GM12878 (cell line): ENCODE results near the gene SCRN2. TPM values are rescaled to one million over a fixed set of nuclear protein-coding genes. Genes with fewer than 3 reads are reported as not detected.

Experiments
- ATAC-seq: fragments of 200-7000 bp; cut with Tn5 transposase; 3 replicates; pipeline ENCODE4 v1.9.1; 2020; ENCODE audit warnings: mild to moderate bottlenecking, moderate library complexity
- BruUV-seq: library from RNA; stranded (reverse); fragments of 400-500 nt; replicated peaks from 2 replicates; lab custom pipeline; 2021; lab: Mats Ljungman, UMichigan
- CTCF ChIA-PET: fragments of 300-600 bp; sonication (Branson Sonifier 250); formaldehyde crosslinking; extraction: SDS; loops from one replicate; lab custom pipeline; 2021; ENCODE audit warnings: inconsistent platforms; lab: Yijun Ruan, JAX
- POLR2A ChIA-PET: fragments of 350-600 bp; formaldehyde crosslinking; extraction: SDS; loops from one replicate; lab custom pipeline; 2021; ENCODE audit warnings: inconsistent platforms; lab: Charles Lee
- RAD21 ChIA-PET: fragments of 300-600 bp; sonication (Branson Sonifier 250); formaldehyde crosslinking; loops from one replicate; lab custom pipeline; 2023; ENCODE audit warnings: antibody characterized with exemption; ENCODE audit not compliant: unreplicated experiment; lab: Charles Lee
- SMC1A ChIA-PET: fragments of 300-600 bp; sonication (Branson Sonifier 250); formaldehyde crosslinking; loops from one replicate; lab custom pipeline; 2023; ENCODE audit not compliant: unreplicated experiment, uncharacterized antibody; lab: Charles Lee
- DNase-seq: peaks from one replicate; pipeline ENCODE4 v3.0.0-alpha.2; 2011; ENCODE audit warnings: low read depth, low spot score
- FAIRE-seq: peaks from 3 replicates; lab custom pipeline; 2011; peaks lifted over from hg19 to GRCh38; lab: Jason Lieb, UNC
- H2AFZ ChIP-seq: 2 replicates; pipeline ENCODE4 v1.6.0; 2011; ENCODE audit warnings: low read depth, low read length, control low read depth; ENCODE audit not compliant: control insufficient read depth
- H3K27ac ChIP-seq: 2 replicates; pipeline ENCODE4 v1.5.1; 2011; ENCODE audit warnings: control low read depth; ENCODE audit not compliant: control insufficient read depth, insufficient read depth
- H3K27me3 ChIP-seq, 2 experiments: replicated peaks in 1 of 2; 2 replicates each; pipeline versions ENCODE4 v1.6.0 to v1.6.1; 2011; ENCODE audit warnings: low read length in 1 of 2; ENCODE audit not compliant: control insufficient read depth in 2 of 2, insufficient read depth in 2 of 2
- H3K36me3 ChIP-seq, 2 experiments: 2 replicates each; pipeline ENCODE4 v1.5.1; 2011; ENCODE audit warnings: low read length in 1 of 2; ENCODE audit not compliant: control insufficient read depth in 2 of 2, insufficient read depth in 2 of 2
- H3K4me1 ChIP-seq: 2 replicates; pipeline ENCODE4 v1.6.1; 2011; ENCODE audit warnings: mild to moderate bottlenecking, low read length, moderate library complexity, mixed read lengths; ENCODE audit not compliant: control insufficient read depth, insufficient read depth
- H3K4me2 ChIP-seq: 2 replicates; pipeline ENCODE4 v1.6.0; 2011; ENCODE audit warnings: control low read depth; ENCODE audit not compliant: control insufficient read depth, insufficient read depth
- H3K4me3 ChIP-seq: fragments of 200-600 bp; sonication (generic); 2 replicates; pipeline ENCODE4 v1.5.1; 2016
- H3K79me2 ChIP-seq: 2 replicates; pipeline ENCODE4 v1.6.0; 2011; ENCODE audit warnings: low read length; ENCODE audit not compliant: control insufficient read depth, insufficient read depth
- H3K9ac ChIP-seq: 2 replicates; pipeline ENCODE4 v1.8.0; 2011; ENCODE audit warnings: low read length, control low read depth, mixed read lengths; ENCODE audit not compliant: control insufficient read depth, insufficient read depth
- H3K9me3 ChIP-seq: replicated peaks from 3 replicates; pipeline ENCODE4 v1.5.1; 2011; ENCODE audit warnings: mild to moderate bottlenecking, low read length; ENCODE audit not compliant: control insufficient read depth, insufficient read depth
- H4K20me1 ChIP-seq: 2 replicates; pipeline ENCODE4 v1.6.0; 2011; ENCODE audit not compliant: control insufficient read depth, insufficient read depth
- BCLAF1 ChIP-seq: fragments of 450-650 bp; IDR thresholded peaks from 2 replicates; pipeline ENCODE4 v1.6.1; 2017; ENCODE audit warnings: antibody characterized with exemption, mild to moderate bottlenecking, moderate library complexity
- CEBPZ ChIP-seq: fragments of 150-350 bp; IDR thresholded peaks from 2 replicates; pipeline ENCODE4 v1.6.1; 2016; ENCODE audit warnings: low read depth, low read length
- CHD4 ChIP-seq: fragments of 200-600 bp; sonication (generic); IDR thresholded peaks from 2 replicates; pipeline ENCODE4 v1.6.1; 2016; ENCODE audit warnings: mild to moderate bottlenecking
- NFYB ChIP-seq: IDR thresholded peaks from 2 replicates; pipeline ENCODE4 v1.6.1; 2011; ENCODE audit warnings: low read depth, mild to moderate bottlenecking, low read length, improper control_type of control experiment, moderate library complexity; ENCODE audit not compliant: insufficient read depth
- RB1 ChIP-seq: fragments of 450-650 bp; formaldehyde crosslinking; IDR thresholded peaks from 2 replicates; pipeline ENCODE4 v1.6.1; 2017; ENCODE audit warnings: mild to moderate bottlenecking, borderline replicate concordance
- REST ChIP-seq: IDR thresholded peaks from 2 replicates; pipeline ENCODE4 v1.6.1; 2012; ENCODE audit warnings: mild to moderate bottlenecking, low read depth, low read length
- RFX5 ChIP-seq: IDR thresholded peaks from 2 replicates; pipeline ENCODE4 v1.6.1; 2011; ENCODE audit warnings: low read depth, low read length, improper control_type of control experiment
- TBL1XR1 ChIP-seq: IDR thresholded peaks from 2 replicates; pipeline ENCODE4 v1.6.1; 2012; ENCODE audit warnings: low read depth, low read length, improper control_type of control experiment
- TCF12 ChIP-seq: IDR thresholded peaks from 2 replicates; pipeline ENCODE4 v1.6.1; 2011; ENCODE audit warnings: low read depth, mild to moderate bottlenecking, low read length
- YY1 ChIP-seq: IDR thresholded peaks from 2 replicates; pipeline ENCODE4 v1.6.1; 2011; ENCODE audit warnings: low read depth, mild to moderate bottlenecking, low read length
- ZBTB11 ChIP-seq: fragments of 450-650 bp; formaldehyde crosslinking; IDR thresholded peaks from 2 replicates; pipeline ENCODE4 v1.5.0; 2022; ENCODE audit warnings: mild to moderate bottlenecking, missing genetic modification characterization
- WGBS: methylation state at CpG from one replicate; pipeline ENCODE4 v1.1.6; 2016; ENCODE audit warnings: low lambda C conversion rate; ENCODE audit not compliant: insufficient replicate concordance, insufficient coverage; ENCODE audit errors: missing lambda C conversion rate; 5-methylcytosine and 5-hydroxymethylcytosine counted together
- in situ Hi-C: fragments of 300-500 bp; cut with MboI; formaldehyde crosslinking; loops from 9 replicates; pipeline ENCODE4 v1.14.3; 2018; ENCODE audit warnings: mixed read lengths
- intact Hi-C: fragments of 100-400 bp; cut with micrococcal nuclease; formaldehyde crosslinking; loops from one replicate; pipeline ENCODE4 v1.14.2; 2022; ENCODE audit not compliant: unreplicated experiment
- polyA plus RNA-seq, 11 experiments: library from polyadenylated mRNA; depleted of rRNA in 4 of 11; unstranded in 6 of 11; stranded (reverse) in 5 of 11; fragments of >200 nt; fragmentation: Nextera tagmentation in 4 of 11; fragmentation: Illumina TruSeq in 1 of 11; extraction: Ambion mirVana in 4 of 11; extraction: Trizol in 1 of 11; gene quantifications; 1 replicate in 1 of 11; 2 replicates in 10 of 11; pipeline versions ENCODE4 v1.2.1 to v1.2.3, GENCODE V29; 2011 to 2016; ENCODE audit warnings: inconsistent platforms in 2 of 11, missing spikeins in 2 of 11, low read depth in 1 of 11
- total RNA-seq, 4 experiments: library from RNA; depleted of rRNA in 3 of 4; stranded (reverse); fragments of >200 nt in 3 of 4; fragmentation: Illumina TruSeq in 1 of 4; extraction: Trizol in 1 of 4; gene quantifications; 2 replicates each; pipeline versions ENCODE4 v1.2.1 to v1.2.3, GENCODE V29; 2013 to 2021

Gene SCRN2
- total and polyA plus RNA-seq, 10 of the 15 experiments (the other 5 are each of a cell fraction or from before 2014, with no cell fraction given) = 0.34 to 33.3 (median 20.1) TPM

GRCh38 chr17:47804461-47804860 lies 36.6 kb downstream of the SCRN2 start:
- 23% methylated on average over 3 of the region's 3 CpGs for WGBS
- ChIA-PET RAD21 (interaction anchor here (1.1 kb wide), 1 partner anchor 55 kb away, joined by 3 read pairs; no protein-coding TSS in a partner anchor), POLR2A (no interaction called here), SMC1A (no interaction called here), CTCF (interaction anchor here (0.9 to 1.6 kb wide), 2 partner anchors 12 to 141 kb away, joined by 4 to 7 read pairs; no protein-coding TSS in a partner anchor)
- no TSS peak for BruUV-seq
- Histone ChIP-seq H3K4me2 (no peak overlapping the region), H3K27ac (no peak overlapping the region), H3K79me2 (no peaks in the 10 kb centered on the region), H3K4me3 (no peak overlapping the region), H3K27me3 (no peaks in the 10 kb centered on the region), H3K9ac (no peak overlapping the region), H3K36me3 (peaks cover 0 to 8% of the 10 kb centered on the region in 2 experiments; a peak in 3 of 4 replicates), H2AFZ (no peak overlapping the region), H3K4me1 (no peaks in the 10 kb centered on the region), H3K9me3 (no peaks in the 10 kb centered on the region), H4K20me1 (no peaks in the 10 kb centered on the region)
- intact Hi-C loops = no loop called here
- DNase-seq (no peak), FAIRE-seq (no peak), ATAC-seq (no peak)
- in situ Hi-C loops = loop anchor here (10.0 kb wide), 1 partner anchor 110 kb away; the partner anchor contains the start of gene TBKBP1
- no peak for TF ChIP-seq RFX5
- TF ChIP-seq ZBTB11 (CRISPR knock-in tag) = no peak
- no peak for TF ChIP-seq YY1
- no peak for TF ChIP-seq RB1
- TF ChIP-seq CHD4 = no peak
- TF ChIP-seq NFYB = no peak
- no peak for TF ChIP-seq TBL1XR1
- TF ChIP-seq BCLAF1 = no peak
- TF ChIP-seq REST = no peak
- no peak for TF ChIP-seq CEBPZ
- no peak for TF ChIP-seq TCF12
